ENCODE measurements around the gene NOP56.
"Not testable (repeated sequence)": the region's sequence is repeated elsewhere in the genome, so short reads cannot be mapped to it uniquely, and the experiment has no call there.

NOP56 gene

GRCh38 chr20:2640899-2641298, 11.5 kb upstream of the NOP56 start:
- FAIRE-seq (no peak), DNase-seq (ENCODE audit: low spot score) (no peak)

DNA sequence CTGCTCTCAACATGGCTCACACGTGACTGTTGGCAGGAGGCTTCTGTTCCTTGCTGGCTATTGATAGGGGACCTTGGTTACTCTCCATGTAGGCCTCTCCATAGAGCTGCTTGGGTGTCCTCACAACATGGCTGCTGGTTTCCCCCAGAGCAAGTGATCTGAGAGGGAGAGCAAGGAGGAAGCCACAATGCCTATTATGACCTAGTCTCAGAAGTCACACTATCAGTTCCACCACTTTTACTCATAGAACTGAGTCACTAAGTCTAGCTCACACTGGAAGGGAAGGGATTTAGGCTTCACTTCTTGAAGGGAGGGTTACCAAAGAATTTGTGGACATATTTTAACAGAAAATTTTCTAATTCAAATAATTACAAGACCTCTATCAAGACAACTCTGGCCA, 8.7 kb upstream of the NOP56 start:
- DNase-seq (ENCODE audit: low spot score) = no peak

DNA sequence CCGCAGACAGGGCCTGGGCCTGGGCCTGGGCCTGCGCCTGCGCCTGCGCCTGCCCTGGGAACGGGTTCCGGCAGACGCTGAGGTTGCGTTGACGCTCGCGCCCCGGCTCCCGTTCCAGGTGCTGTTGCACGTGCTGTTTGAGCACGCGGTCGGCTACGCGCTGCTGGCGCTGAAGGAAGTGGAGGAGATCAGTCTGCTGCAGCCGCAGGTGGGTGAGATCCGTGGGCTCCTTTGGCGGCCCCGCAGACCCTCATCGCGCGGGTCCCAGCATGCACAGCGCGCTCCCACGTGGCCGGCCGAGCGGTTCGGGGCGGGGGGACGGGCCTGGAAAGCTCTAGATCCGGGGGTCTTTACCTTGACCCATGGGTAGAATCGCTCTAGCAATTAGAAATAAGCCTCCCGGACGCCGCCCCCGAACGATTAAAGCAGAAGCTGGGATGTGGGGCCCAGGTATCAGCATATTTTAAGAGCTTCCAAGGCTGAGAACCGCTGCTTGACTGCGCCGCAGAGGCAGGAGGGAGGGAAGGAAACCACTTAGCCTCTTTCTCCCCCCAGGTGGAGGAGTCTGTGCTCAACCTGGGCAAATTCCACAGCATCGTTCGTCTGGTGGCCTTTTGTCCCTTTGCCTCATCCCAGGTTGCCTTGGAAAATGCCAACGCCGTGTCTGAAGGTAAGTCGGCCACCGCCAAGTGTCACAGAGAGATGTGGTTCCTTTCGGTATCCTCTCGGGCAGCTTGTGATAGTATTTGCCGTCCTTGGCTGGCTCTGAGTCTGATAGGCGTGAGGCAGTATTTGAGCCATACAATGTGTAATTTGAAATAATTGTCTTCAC, 508 bp downstream of the NOP56 start:
- FAIRE-seq = no peak
- peak; percentile 5 for DNase-seq (ENCODE audit: low spot score)

More for the DNA sequence above, 8.7 kb upstream of the NOP56 start:
- no peak for FAIRE-seq

- DNase-seq (ENCODE audit: low spot score) = no peak
- no peak for FAIRE-seq
Observed at GRCh38 chr20:2653556-2654383, 1.3 kb downstream of the NOP56 start.

- DNase-seq (ENCODE audit: low spot score) (no peak), FAIRE-seq (no peak)
Observed at GRCh38 chr20:2654384-2654822, 2.0 kb downstream of the NOP56 start.

DNA sequence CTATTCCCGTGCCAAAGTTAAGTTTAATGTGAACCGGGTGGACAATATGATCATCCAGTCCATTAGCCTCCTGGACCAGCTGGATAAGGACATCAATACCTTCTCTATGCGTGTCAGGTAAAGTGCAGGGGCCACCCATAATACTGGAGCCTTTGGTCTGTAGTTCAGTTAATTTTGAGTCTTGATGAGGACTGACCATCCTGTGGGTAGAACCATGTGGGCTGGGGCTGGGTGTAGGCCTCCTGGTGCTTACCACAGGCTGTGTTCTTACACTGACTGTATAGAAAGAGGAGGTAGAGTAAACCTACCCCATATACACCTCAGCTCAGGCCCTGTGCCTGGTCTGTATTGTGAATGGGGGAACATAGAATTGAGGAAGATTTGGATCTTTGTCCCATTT, 2.4 kb downstream of the NOP56 start:
- DNase-seq (ENCODE audit: low spot score) (no peak), FAIRE-seq (no peak)

DNA sequence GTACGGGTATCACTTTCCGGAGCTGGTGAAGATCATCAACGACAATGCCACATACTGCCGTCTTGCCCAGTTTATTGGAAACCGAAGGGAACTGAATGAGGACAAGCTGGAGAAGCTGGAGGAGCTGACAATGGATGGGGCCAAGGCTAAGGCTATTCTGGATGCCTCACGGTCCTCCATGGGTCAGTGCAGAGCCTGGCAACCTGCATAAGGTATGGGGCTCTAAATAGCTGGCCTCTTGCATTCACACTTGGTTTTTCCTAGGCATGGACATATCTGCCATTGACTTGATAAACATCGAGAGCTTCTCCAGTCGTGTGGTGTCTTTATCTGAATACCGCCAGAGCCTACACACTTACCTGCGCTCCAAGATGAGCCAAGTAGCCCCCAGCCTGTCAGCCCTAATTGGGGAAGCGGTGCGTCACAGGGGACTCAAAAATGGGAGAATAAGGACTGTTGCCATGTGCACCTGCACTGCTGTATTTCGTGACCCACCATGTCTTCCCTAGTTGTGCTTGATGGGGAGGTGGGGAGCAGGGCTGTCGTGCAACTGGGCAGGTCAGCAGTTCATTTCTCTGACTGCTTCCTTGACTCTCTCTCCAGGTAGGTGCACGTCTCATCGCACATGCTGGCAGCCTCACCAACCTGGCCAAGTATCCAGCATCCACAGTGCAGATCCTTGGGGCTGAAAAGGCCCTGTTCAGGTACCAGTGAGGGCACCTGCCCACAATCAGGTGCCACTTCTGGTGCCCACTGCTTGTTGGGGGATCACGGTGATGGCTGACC, 3.1 kb downstream of the NOP56 start:
- DNase-seq (ENCODE audit: low spot score) (no peak), FAIRE-seq (no peak)

DNA sequence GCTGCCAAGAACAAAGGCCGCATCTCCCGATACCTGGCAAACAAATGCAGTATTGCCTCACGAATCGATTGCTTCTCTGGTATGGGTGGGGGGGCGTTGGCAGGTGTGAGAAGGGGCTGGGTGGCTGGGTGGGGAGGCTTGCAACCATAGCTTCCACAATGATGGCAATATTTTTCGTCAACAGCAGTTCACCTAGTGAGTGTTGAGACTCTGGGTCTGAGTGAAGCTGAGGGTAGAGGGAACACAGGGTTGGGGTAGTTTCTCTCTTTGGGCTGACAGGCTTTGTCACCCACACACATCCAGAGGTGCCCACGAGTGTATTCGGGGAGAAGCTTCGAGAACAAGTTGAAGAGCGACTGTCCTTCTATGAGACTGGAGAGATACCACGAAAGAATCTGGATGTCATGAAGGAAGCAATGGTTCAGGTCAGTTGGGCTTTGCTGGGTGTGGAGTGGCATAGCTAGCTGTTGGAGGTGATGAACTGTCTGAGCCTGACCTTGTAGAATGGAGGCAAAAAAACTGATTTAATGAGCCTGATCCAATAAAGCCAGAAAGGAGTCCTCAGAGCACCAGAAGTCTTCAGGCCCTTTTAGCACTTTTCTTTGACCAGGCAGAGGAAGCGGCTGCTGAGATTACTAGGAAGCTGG, 4.2 kb downstream of the NOP56 start:
- no peak for DNase-seq (ENCODE audit: low spot score)
- FAIRE-seq = no peak

- DNase-seq (ENCODE audit: low spot score) = no peak
- FAIRE-seq = no peak
Observed at GRCh38 chr20:2657241-2657640, 4.8 kb downstream of the NOP56 start.

DNA sequence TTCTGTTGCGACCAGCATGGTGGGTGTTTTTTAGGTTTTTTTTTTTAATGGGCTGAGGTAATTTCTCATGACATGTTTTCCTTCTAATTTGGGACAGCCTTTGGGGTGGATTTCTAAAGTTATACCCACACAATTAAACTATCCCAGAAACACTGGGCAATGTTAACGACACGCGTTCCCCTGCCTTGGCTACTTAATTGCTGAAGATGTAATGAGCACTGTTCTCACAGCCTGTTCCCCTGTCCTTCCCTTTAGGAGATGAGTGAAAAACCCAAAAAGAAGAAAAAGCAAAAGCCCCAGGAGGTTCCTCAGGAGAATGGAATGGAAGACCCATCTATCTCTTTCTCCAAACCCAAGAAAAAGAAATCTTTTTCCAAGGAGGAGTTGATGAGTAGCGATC, 5.2 kb downstream of the NOP56 start:
- FAIRE-seq (no peak), DNase-seq (ENCODE audit: low spot score) (no peak)

- peak; percentile 32 for DNase-seq (ENCODE audit: low spot score)
- no peak for FAIRE-seq
Observed at GRCh38 chr20:2658414-2659354, 6.3 kb downstream of the NOP56 start.

GRCh38 chr20:2659547-2659946, 7.1 kb downstream of the NOP56 start:
- DNase-seq (ENCODE audit: low spot score) (no peak), FAIRE-seq (no peak)

DNA sequence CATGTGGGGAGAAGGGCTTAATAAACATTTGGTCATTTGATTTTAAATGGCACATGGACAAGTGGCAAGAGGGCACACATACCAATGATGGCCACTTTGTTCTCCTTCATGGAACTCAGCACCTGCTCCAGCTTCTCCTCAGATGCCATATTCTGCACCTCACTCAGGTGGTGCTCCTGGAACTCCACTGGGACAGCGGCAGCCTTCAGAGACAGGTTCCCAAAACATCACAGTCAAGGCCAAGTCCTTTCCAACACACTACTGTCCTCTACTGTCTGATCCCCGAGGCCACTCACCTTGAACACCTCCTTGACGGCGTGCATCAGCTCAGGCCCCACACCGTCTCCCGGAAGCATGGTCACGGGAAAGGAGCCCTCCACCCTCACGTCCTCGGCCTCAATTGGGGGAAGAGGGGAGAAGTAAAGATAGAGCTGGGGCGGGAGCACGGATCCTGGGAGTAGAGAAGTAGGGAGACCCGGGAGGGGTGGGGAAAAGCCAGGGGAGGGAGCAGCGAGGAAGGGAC, 11.0 kb downstream of the NOP56 start:
- no peak for DNase-seq (ENCODE audit: low spot score)
- FAIRE-seq = no peak

GRCh38 chr20:2663887-2664719, 11.7 kb downstream of the NOP56 start, which contains the start of gene IDH3B:
TSS of gene IDH3B (minus strand) at chr20:2664216. CDS start at chr20:2664188, 28 bp downstream.
- FAIRE-seq = no peak
- DNase-seq (ENCODE audit: low spot score) = peak; percentile 61

- DNase-seq (ENCODE audit: low spot score) (no peak), FAIRE-seq (no peak)
Observed at GRCh38 chr20:2671977-2672376, 19.5 kb downstream of the NOP56 start.

DNA sequence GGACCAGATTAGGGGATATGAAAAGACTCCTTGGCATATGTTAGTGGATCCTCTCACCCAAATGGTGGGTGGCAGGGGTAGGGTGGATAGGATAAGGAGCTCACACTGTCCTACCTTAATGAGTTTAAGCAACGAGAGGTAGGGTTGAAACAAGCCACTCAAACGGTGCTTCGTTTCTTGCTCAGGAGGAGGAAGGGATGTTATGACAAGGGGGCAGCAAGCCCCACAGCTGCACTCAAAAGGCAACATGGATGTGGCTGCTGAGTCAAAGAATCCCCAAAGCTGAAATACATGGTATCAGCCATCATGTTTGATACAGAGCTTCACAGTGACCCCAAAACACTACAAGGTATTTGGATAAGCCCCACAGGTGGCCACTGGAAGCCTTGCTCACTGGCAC, 20.0 kb downstream of the NOP56 start:
- DNase-seq (ENCODE audit: low spot score) (no peak), FAIRE-seq (no peak)

- FAIRE-seq (no peak), DNase-seq (ENCODE audit: low spot score) (no peak)
Observed at GRCh38 chr20:2673453-2673852, 21.0 kb downstream of the NOP56 start.

- FAIRE-seq (no peak), DNase-seq (ENCODE audit: low spot score) (no peak)
Observed at GRCh38 chr20:2680046-2680445, 27.6 kb downstream of the NOP56 start.

DNA sequence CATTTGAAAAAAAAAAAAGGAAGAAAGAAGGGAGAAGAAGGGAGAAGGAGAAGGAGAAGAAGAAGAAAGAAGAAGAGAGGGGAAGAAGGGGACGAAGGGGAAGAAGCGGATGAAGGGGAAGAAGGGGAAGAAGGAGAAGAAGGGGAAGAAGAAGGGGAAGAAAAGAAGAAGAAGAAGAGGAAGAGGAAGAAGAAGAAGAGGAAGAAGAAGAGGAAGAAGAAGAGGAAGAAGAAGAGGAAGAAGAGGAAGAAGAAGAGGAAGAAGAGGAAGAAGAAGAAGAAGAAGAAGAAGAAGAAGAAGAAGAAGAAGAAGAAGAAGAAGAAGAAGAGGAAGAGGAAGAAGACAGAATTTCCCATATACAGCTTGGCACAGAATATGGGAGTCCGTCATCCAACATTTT, 29.6 kb downstream of the NOP56 start:
- not testable (repeated sequence) for FAIRE-seq; DNase-seq (ENCODE audit: low spot score)
